HG02885 (cell line): ENCODE results near the gene CEP112.

Source experiments
- ATAC-seq: cut with Tn5 transposase; IDR thresholded peaks from one replicate; pipeline ENCODE4 v1.9.1; 2021; ENCODE audit warnings: mild to moderate bottlenecking; ENCODE audit not compliant: unreplicated experiment, poor library complexity

The CEP112 gene

DNA sequence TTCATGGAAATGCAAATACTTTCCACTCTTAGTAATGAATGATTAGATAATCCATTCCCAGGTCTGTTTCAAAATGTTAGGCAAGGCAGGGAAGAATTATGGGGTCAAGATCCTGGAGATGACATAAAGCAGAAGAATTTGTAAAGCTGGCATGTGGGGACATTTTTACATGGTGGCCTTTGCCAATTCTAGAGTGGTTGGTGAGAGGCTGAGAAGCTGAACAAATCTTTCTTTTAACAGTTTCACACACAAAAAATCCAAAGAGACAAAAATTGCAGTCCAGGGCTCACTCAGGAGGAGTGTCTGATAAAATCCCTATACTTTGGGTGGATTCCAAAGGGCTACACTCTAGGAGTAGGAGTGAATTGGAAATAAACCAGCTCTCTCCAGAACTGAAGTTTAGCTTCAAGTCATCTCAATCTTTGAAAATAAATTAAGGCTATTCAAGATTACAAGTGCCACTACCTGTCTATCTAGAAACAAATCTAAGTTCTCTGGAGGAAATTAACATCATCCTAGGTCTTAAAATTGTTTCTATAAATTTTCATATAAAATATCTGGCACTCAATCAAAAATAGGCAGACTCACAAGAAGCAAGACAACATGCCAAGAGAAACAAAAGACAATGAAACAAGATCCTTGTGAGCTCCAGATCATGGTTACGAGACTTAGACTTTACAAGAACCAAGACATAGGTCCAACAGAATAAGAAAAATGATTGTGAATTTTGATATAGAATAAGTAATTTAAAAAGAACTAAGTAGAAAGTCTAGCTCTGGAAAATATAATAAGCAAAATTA is 517.5 kb downstream of the CEP112 start:
- no peak for ATAC-seq

DNA sequence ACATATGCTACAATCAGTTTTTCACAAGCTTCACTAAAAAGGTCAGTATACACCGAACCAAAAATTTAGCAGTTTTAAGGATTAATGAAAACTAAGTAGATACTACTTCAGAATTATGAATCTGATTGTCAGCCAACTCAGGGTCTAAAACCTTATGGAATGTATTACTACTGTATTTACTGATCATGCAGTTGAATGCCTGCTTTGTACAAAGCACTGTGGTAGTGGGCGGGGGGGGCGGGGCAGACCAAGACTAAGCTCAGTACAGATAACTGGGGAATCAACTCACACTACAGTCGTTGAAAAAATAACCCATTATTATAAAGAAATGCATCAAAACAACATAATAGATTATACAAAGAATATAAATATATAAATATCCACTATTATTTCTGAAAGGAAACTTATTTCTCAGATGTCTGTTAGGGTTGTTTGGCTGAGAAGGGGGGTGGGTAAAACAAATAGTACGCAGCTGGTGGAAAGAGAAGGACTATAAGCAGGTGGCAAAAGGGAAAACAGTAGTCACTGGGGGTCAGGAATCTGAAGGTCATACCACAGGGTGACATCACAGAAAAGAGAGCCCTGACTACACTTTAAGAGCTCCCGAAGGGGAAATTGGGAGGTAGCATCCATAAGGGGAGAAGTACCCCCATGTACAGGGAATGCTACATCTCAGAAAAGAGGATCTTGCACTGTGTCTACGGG is 521.1 kb downstream of the CEP112 start:
- ATAC-seq = no peak

DNA sequence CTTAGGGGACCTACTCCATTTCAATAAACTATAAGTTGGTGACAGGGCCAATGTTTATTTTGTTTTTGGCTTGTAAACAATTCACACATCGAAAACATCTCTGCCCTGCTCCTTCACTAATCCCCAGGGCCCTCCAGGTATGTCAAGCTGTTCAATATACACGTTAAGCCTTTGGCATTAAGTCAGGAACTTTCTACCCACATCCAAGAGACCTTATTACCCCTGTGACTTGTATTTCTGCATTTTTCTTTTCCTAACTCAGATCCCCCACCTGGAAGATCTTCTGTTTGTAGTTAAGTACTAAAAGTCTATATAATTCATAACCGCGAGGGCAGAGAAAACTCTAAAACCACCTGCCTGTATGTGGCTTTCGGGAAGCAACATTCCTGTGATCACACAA is 523.7 kb downstream of the CEP112 start:
- ATAC-seq = no peak

DNA sequence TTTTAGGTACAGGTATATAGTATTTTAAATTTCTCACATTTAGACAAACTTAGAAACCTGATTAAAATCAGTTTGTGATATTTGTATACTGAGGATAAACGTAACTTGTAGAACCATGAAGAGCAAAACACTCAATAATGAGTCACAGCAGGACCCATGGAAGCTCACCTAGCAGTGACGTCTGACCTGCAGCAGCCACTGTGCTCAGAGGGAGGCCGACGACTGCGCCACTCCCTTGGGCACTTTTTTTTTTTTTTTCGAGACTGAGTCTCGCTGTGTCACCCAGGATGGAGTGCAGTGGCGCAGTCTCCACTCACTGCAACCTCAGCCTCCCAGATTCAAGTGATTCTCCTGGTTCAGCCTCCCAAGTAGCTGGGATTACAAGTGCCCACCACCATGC is 524.3 kb downstream of the CEP112 start:
- no peak for ATAC-seq

DNA sequence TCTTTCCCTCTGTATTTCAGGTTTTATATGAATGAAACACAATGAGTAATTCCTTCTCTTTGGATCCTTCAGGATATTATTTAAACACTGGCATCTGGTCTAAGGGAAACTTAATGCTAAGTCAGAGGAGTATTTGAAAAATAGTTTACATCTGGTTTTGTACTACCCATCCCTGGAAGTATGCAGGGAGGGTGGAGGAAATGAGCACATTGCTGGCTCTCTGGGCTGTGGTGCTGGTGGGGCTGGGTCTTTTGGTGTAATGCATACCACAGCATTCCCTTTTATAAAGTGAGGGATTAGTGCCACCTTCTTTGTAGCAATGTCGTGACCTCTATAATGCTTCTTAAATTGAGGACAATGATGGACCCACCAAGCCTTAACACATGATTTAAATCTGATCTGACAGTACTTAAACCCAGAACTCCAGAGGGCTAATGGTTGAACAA is 525.0 kb downstream of the CEP112 start:
- no peak for ATAC-seq

GRCh38 chr17:65665966-65666365 is 526.0 kb downstream of the CEP112 start:
- ATAC-seq = no peak

- ATAC-seq = no peak
These were observed 527.2 kb downstream of the CEP112 start for GRCh38 chr17:65664696-65665095.

DNA sequence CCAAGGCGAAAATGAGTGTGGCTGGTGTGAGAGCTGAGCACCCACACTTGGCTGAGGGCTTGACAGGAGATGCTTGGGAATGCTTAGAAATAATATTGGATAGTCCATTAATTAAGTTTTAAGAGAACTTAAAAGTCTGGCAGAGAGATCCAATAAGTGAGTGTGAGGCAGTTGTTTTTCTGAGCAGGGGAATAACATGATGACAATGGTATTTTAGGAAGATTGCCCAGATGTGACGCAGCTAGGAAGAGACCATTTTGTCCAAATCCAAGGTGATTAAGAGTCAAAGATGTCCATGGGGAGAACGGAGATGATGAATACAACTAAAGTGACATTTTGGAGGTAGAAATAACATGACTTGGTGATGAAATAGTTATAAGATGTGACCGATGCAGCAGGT is 527.7 kb downstream of the CEP112 start:
- no peak for ATAC-seq

DNA sequence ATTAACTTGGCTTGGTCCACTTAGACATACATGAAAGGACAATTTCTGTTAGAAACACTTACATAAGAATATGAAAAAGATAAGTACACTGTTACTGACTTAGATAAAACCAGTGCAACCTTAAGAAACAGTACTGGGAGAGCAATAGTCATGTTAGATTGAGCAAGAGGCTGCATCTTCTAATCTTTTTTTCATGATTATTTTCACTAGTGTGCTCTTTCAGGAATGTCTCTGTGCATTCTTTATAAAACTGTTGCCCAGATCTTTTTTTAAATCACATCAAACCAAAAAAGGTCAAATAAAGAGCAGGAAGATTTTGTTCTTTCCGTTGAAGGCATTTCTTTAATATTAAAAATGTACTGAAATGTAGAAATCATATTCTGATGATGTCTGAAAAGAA is 529.7 kb downstream of the CEP112 start:
- ATAC-seq = no peak

DNA sequence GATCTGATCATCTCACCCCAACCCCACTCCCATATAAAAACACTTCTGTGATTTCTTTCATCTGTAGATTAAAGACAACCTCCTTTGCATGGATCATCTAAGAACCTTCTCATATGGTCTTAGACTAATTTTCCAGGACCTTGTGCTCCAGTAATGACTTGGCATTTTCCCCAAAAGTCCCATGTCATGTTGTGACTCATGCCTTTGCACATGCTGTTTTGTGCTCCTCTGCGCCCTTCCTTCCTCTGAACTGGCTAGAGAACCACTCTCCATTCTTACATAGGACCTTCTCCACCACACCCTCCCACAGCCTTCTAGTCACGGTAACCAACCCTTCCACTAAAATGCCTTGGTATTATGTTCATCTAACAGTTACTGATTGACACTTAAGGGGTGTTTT is 531.0 kb downstream of the CEP112 start:
- ATAC-seq = no peak

DNA sequence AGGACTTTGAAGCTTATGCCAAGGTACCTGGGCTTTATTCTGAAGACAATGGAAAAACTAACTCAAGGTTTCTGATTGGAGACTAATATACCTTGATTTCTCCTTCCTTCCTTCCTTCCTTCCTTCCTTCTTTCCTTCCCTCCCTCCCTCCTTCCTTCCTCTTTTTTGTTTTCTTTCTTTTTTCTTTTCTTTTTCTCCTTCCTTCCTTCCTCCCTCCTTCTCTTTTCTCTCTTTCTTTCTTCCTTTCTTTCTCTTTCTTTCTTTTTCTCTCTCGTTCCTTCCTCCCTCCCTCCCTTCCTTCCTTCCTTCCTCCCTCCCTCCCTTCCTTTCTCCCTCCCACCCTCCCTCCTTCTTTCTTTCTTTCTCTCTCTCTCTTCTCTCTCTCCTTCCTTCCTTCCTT is 531.9 kb downstream of the CEP112 start:
- no peak for ATAC-seq

GRCh38 chr17:65659512-65659911 is 532.4 kb downstream of the CEP112 start:
- ATAC-seq = no peak

DNA sequence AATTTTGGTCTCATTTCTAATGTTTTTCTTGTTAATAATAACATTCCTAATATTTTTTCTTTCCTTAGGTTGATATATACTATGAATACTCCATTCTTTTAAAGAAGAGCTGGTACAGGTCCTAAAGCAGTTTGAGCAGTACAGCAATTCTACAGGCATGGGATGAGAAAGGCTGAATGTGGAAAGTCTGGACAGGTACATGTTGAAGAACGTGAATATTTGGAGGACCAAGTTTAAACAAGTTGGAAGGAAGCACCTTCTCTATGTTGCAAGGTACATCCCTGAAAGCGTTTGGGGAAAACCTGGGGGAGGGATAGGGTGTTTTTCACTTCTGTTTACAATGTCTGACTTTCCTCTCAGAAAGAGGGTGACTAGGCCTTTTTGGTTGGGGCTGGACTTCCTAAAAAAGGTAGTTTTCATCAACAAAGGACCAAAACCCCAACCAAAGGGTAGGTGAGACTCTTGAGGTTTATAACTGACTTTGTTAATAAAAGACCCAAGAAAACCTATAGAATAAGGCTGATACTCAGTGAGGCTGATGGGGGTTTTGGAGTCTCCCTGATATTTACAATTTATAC is 534.6 kb downstream of the CEP112 start:
- ATAC-seq = no peak

- ATAC-seq = peak; percentile 88
These were observed 535.3 kb downstream of the CEP112 start for GRCh38 chr17:65656390-65657250.

- ATAC-seq = no peak
These were observed 536.2 kb downstream of the CEP112 start for GRCh38 chr17:65655706-65656105.

DNA sequence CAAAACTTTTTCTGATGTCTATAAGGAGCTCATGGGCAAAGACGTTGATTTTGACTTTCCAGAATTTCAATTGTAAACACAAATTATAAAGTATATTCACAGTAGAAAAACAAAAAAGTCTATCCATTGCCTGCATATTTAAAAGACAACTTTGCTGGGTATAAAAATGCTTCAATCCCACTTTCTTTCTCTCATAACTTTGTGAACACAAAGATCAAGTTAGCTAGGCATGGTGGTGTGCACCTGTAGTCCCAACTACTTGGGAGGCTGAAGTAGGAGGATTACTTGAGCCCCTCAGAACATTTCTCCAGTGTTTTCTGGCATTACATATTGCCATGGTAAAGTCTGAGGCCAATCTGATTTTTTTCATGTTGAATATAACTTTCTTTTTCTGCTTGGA is 547.4 kb downstream of the CEP112 start:
- ATAC-seq = no peak

DNA sequence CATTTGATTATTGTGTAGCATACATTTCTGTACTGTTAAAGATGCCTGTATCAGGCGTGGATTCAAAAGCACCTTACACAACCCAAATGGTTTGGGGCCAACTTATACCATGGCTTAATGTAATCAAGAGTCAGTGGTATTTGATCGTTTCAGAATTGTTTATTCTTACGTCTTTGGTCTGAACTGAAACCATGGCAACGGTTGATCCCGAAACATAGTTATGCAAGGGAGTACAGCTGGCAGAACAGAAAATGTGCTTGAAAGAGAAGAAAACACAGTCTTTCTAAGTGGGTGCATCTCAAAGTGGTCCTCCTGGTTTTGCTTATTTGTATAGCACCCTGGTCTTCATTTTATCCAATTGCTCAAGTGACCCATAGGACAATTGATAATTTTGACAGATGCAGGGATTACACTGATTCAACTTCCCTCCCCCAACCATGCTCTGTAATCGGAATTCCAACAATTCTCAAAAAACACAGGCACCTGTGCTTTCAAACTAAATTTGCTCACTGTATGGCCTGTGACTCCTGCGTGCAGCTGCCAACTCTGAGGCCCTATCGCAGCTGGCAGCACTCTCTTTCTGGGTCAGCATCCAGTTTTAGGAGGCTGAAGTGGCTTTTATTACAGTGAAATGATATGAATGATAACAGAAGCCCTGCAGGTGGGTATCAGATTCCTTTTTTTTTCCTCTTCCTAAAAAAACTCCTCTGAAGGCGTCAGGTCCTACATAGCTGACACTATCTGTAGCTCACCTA is 553.5 kb downstream of the CEP112 start:
- ATAC-seq = no peak

DNA sequence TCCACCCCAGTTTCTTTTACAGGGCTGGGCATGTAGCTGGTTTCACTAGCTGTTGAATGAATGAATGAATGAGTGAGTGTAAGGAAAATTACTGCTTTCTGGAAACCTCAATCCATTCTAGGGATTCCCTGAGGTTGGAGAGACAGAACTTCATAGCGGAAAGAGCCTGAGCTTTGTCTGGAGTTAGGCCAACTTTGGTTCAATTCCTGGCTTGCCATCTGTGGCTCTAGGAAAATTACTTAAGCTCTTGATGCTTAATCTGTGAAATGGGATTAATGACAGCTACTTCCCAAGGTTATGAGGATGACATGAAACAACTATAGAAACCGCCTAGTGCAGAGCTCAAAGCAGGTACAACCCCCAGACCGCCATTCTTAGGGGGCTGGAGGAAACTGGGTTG is 554.1 kb downstream of the CEP112 start:
- ATAC-seq = no peak

- ATAC-seq = no peak
These were observed 557.4 kb downstream of the CEP112 start for GRCh38 chr17:65634533-65634932.

DNA sequence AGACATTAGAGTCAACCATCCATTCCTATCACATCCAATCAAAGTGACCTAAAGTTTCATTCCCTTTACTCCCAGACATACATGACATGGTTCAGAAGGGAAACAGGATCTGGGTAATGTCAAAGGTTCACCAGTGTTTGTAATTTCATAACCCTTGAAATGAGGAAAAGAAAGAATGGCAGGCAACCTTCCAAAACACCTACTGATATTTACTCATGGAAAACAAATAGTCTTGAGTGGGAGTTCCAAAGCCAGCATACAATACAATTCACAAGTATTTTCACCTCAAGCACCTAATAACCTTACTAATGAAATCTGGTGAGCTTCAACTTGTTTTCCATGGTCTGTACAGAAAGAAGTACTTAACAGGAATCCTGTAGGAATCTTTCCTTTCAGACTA is 557.9 kb downstream of the CEP112 start:
- no peak for ATAC-seq
